ENCODE data around the gene CCDC157.

- no peak for TF ChIP-seq CTCF (conservative IDR thresholded peaks at IDR 0.05; ENCODE audit: low read depth, low read length)
- TF ChIP-seq EZH2phosphoT487 (IDR thresholded peaks at IDR 0.05; ENCODE audit: borderline replicate concordance, low read length), result no peak
- TF ChIP-seq EZH2 (IDR thresholded peaks at IDR 0.05; ENCODE audit: low read length, unreplicated experiment), result no peak
Observed at GRCh38 chr22:30393322-30393680, 36.5 kb downstream of the CCDC157 start.

Measured in PC-3 (cell line).